ENCODE results near the gene ULK1.

Gene ULK1

DNA sequence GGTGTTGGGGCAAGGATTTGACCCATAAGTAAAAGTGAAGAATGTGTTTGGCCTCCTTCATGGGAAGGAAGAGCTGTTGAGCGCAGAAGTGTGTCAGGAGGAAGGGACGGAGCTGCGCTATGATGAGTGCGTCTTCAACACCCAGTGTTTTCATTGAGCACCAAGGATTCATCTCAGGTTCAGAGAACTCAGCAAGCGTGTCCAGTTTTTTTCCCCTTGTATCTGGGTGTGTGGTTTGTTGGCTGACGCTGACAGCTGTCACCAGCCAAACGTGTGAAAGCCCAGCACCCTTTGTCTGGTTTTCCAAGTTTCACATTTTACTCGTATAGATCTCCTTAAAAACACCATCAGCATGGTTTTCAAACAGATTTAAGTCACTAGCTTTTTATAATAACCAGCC is 67.6 kb downstream of the ULK1 start:
- TF ChIP-seq CTCF (conservative IDR thresholded peaks at IDR 0.05; ENCODE audit: low read depth, low read length): no peak
- DNase-seq (ENCODE audit: low read depth): no peak
- H3K4me3 ChIP-seq (ENCODE audit: low read depth, low read length): no peak overlapping the region

- no peak for DNase-seq (ENCODE audit: low read depth)
- no peak overlapping the region for H3K4me3 ChIP-seq (ENCODE audit: low read depth, low read length)
- TF ChIP-seq CTCF (conservative IDR thresholded peaks at IDR 0.05; ENCODE audit: low read depth, low read length): no peak
Measured at GRCh38 chr12:131963381-131963780, 69.0 kb downstream of the ULK1 start.

- TF ChIP-seq CTCF (conservative IDR thresholded peaks at IDR 0.05; ENCODE audit: low read depth, low read length): no peak
Measured at GRCh38 chr12:131965073-131965472, 70.7 kb downstream of the ULK1 start.

DNA sequence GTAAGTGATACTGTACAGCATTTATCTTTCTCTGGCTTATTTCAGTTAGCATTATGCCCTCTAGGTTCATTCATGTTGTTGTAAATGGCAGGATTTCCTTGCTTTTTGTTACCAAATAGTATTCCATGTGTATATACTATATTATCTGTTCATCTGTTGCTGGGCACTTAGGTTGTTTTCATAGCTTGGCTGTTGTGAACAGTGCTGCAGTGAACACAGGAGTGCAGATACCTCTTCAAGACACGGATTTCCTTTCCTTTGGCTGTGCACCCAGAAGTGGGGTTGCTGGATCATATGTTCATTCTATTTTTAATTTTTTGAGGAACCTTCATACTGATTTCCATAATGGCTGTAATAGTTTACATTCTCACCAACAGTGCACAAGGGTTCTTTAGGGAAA is 76.8 kb downstream of the ULK1 start:
- TF ChIP-seq CTCF (conservative IDR thresholded peaks at IDR 0.05; ENCODE audit: low read depth, low read length): no peak
- no peak overlapping the region for H3K4me3 ChIP-seq (ENCODE audit: low read depth, low read length)
- DNase-seq (ENCODE audit: low read depth): no peak

More at GRCh38 chr12:131965073-131965472, 70.7 kb downstream of the ULK1 start:
- H3K4me3 ChIP-seq (ENCODE audit: low read depth, low read length): no peak overlapping the region
- no peak for DNase-seq (ENCODE audit: low read depth)

Data from choroid plexus epithelial cell (primary cell).